Measurements from ENCODE around the gene CREB3L1.

Gene CREB3L1

GRCh38 chr11:46272816-46273427, 4.5 kb upstream of the CREB3L1 start:
- DNase-seq (ENCODE audit: low read depth in 2 of 2) = no peak

DNA sequence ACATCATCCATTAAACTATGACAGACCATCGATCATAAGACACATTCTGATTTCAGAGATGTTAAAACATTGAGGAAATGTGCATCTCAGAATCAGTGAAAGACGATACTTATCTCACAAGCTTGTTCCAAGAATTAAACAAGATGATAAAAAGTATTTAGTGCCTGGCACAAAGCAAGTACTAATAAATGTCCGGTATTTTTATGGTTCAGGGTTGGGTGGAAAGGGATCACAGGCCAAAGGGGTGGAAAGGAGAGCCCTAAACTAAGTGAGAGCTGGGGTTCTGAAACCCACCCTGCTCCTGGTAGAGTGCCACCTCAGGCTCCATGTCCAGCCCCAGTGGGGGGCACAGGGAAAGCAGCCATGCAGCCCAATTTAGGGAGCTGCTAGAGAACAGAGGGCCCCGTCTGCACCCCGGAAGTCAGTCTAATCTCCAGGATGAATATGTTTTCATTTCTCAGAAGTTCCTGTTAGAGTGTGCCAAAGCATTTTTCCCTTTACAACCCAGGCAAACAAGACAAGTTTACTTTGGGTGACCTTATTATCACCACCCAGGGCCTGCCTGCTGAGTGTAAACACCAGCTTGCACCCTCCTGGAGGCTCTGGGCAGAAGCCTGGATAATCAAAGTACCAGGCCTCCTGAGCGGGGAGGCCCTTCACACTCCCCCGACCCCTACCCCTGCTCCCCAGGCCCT, 3.8 kb upstream of the CREB3L1 start:
- no peak for DNase-seq (ENCODE audit: low read depth in 2 of 2)

GRCh38 chr11:46275964-46276641, 1.4 kb upstream of the CREB3L1 start:
- no peak for DNase-seq (ENCODE audit: low read depth in 2 of 2)

DNA sequence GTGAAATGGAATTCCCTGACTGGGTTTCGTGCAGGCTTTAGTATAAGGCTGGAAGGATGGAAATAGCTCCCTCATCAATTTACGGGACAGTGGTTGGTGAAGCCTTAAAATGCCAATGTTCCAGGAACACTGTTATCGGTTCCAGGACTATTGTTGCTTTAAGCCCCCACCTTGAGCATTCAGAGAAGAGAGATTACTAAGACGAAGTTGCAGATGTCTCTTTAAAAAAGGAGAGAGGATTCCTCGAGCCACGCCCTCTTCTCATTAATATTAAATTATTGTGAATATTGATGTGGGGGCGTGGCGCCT, 195 bp upstream of the CREB3L1 start:
- DNase-seq (ENCODE audit: low read depth in 2 of 2) = no peak

- DNase-seq (ENCODE audit: low read depth in 2 of 2) = no peak
Observed at GRCh38 chr11:46278387-46279125, 1.1 kb downstream of the CREB3L1 start.

GRCh38 chr11:46279126-46280099, 2.0 kb downstream of the CREB3L1 start:
- no peak for DNase-seq (ENCODE audit: low read depth in 2 of 2)

GRCh38 chr11:46280706-46281105, 3.2 kb downstream of the CREB3L1 start:
- DNase-seq (ENCODE audit: low read depth in 2 of 2) = no peak

GRCh38 chr11:46281371-46281831, 3.9 kb downstream of the CREB3L1 start:
- DNase-seq (ENCODE audit: low read depth in 2 of 2) = no peak

DNA sequence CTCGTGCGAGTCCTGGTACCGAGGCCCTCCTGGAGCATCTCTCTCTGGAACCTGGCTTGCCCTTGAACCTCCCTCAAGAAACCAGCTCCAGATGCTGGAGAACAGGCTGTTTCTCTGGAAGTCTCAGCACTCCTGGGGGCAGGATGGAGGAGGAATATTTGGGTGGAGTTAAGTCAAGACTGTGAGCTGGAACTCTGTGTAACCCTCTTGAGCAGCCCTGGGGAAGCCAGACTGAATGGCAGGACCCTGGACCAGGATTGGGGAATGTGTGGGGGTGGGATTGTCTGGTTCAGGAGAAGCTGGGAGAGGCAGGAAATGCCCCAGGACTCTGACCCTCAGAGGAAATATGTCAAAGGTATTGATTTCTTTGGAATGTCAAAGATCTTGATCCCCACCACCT, 7.7 kb downstream of the CREB3L1 start:
- no peak for DNase-seq (ENCODE audit: low read depth in 2 of 2)

GRCh38 chr11:46285594-46286033, 8.2 kb downstream of the CREB3L1 start:
- no peak for DNase-seq (ENCODE audit: low read depth in 2 of 2)

DNA sequence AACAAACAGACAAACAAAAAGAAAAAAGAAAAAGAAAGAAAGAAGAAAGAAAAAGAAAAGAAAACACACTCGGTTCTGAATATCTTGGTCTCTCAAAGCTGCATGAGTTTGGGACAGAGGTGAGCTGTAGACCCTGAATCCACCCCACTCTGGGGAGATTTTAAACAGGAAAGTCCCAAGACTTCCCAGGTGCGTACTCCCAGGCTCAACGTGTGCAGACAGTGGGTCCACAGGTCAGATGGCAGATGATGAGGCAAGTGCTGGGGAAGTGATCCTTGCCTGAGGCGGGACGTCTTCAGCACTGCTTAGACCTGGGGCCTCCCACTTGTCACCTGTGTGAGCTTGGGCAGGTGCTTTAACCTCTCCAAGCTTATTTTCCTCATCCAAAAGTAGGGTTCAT, 9.3 kb downstream of the CREB3L1 start:
- DNase-seq (ENCODE audit: low read depth in 2 of 2) = no peak

DNA sequence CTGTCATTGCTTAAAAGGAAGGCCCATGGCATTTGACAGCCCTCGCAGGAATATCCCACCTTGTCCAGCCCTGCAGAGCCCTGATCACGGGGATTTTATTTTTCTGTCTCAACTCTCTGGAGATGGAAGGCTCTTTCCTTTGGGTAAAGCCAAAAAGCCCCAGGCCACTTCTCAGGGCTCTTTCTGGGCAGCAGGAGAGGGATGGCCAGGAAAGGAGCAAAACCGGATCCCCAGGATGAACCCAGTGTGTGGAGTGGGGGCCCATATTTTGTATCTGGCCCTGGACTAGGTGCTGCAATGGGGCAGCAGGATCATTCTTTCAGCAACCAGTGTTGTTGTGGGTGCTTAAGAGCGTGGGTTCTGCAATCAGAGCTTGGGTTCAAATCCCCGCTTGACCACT, 11.0 kb downstream of the CREB3L1 start:
- no peak for DNase-seq (ENCODE audit: low read depth in 2 of 2)

GRCh38 chr11:46290011-46290410, 12.5 kb downstream of the CREB3L1 start:
- DNase-seq (ENCODE audit: low read depth in 2 of 2) = no peak

- DNase-seq (ENCODE audit: low read depth in 2 of 2) = no peak
Observed at GRCh38 chr11:46290598-46291309, 13.3 kb downstream of the CREB3L1 start.

DNA sequence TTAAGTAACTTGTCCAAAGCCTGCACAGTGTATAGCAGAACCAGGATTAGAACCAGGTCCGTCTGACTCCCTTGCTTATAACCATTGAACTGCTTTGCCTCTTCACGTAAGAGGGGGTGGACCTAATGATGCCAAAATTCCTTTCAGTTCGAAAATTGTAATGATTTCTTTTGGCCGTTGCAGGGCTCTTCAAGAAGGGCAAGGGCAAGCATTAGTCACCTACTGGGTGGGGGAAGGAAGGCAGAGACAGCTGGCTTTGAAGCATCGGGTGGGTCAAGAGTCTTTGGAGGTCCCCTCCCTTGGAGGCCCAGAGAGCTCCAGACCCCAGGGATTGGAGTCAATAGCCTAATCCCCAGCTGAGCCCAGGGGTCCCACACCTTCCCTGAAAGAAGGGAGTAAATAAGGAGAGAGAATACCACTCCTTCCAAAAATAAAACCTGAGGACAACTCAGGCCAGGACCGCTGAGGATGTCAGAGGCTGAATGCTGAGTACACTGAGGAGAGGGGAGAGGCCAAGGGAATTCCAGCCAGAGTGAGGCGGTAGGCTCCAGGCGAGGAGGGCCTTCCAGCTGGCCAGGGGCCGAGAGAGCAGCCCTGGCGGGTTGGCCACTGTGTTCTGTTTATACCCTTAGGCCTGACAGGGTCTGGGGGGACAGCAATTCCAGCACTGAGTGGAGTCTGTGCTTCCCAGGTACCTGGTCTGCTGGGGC, 14.1 kb downstream of the CREB3L1 start:
- no peak for DNase-seq (ENCODE audit: low read depth in 2 of 2)

- DNase-seq (ENCODE audit: low read depth in 2 of 2) = no peak
Observed at GRCh38 chr11:46293066-46293465, 15.6 kb downstream of the CREB3L1 start.

GRCh38 chr11:46293641-46294103, 16.2 kb downstream of the CREB3L1 start:
- no peak for DNase-seq (ENCODE audit: low read depth in 2 of 2)

DNA sequence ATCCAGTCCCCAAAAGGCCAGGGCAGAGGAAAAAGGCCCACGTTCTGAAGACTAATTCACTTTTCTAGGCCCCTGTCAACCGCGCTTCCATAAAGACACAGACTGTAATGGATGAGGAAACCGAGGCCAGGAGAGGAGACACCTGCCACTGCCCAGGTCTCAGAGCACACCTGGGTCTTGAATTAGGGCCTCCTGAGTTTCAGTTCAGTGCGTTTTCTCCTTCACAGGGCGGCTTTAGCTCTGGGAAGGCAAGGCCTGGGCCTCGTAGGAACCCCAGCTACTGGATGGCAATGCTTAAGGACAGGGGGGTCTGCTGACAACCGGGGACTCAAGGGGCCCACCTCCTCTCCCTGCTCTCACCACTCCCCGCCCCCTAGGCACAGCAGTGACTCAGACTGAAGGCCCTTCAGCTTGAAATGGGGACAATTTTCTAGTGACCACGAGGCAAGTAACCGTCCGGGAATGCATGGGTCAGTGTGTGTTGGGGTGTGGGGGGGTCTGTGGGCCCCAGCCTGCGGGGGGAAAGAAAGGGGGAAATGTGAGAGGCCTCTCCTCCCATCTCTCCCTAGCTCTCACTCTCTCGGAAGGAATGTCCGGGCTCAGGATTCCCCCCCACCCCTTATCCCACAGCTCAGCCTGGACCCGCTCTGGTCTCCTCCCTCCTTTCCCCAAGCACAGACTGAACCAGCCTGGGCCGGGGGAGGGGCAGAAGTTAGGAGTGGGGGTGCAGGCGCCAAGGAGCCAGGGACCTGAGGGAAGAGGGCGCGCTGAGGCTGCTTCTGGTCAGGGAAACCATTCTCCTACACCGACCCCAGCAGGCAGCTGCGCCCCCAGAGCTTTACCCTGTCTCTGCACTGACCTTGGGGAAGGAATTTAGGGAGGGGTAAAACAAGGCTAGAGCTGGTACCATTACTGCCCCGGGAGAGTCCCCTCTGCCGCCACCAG, 17.2 kb downstream of the CREB3L1 start:
- no peak for DNase-seq (ENCODE audit: low read depth in 2 of 2)

Measured in stimulated activated CD8-positive, alpha-beta memory T cell treated with anti-CD3 and anti-CD28 coated beads, Interleukin-15, amount 100 ng/mL, for 4 hours (primary cell).